GM13977 (cell line): ENCODE results near the gene CYP19A1.

Experiments used
- DNase-seq: peaks from one replicate; pipeline ENCODE4 v3.0.0; 2012; ENCODE audit warnings: low spot score
- CTCF ChIP-seq: IDR thresholded peaks from 2 replicates; pipeline ENCODE4 v1.5.1; 2012; ENCODE audit warnings: mild to moderate bottlenecking, control low read depth; ENCODE audit not compliant: insufficient read depth; ENCODE audit errors: extremely low read depth, missing control alignments
- in situ Hi-C: fragments of 300-500 bp; cut with MboI; formaldehyde crosslinking; loops from one replicate; pipeline ENCODE4 v1.12.0; 2022; ENCODE audit warnings: low sequenced_read_pairs, low pct_unique_long_range_greater_than_20kb, mixed read lengths, inconsistent platforms; ENCODE audit not compliant: unreplicated experiment

Gene CYP19A1

GRCh38 chr15:51298620-51299019, 39.8 kb downstream of the CYP19A1 start:
- no peak for TF ChIP-seq CTCF
- no peak for DNase-seq
- in situ Hi-C loops = no loop called here

- no peak for TF ChIP-seq CTCF
- DNase-seq = no peak
- in situ Hi-C loops = no loop called here
Measured at GRCh38 chr15:51290720-51291119, 47.7 kb downstream of the CYP19A1 start.

GRCh38 chr15:51289290-51289689, 49.1 kb downstream of the CYP19A1 start:
- no peak for TF ChIP-seq CTCF
- in situ Hi-C loops = no loop called here
- DNase-seq = no peak

GRCh38 chr15:51288143-51289065, 50.0 kb downstream of the CYP19A1 start:
- TF ChIP-seq CTCF = no peak
- in situ Hi-C loops = no loop called here
- no peak for DNase-seq

GRCh38 chr15:51286816-51287215, 51.6 kb downstream of the CYP19A1 start:
- peak; percentile 28 for TF ChIP-seq CTCF
- DNase-seq = no peak
- in situ Hi-C loops = no loop called here

- in situ Hi-C loops = no loop called here
Measured at GRCh38 chr15:51285399-51285798, 53.0 kb downstream of the CYP19A1 start.

More at GRCh38 chr15:51285399-51285798, 53.0 kb downstream of the CYP19A1 start:
- TF ChIP-seq CTCF = no peak
- no peak for DNase-seq
